PC-9 (cell line): ENCODE data around the gene TBC1D5.

Source experiments
- CTCF ChIP-seq: fragments of 200-600 bp; sonication (generic); conservative IDR thresholded peaks from 2 replicates; pipeline ENCODE4 v1.6.1; 2017; ENCODE audit warnings: mixed run types, antibody characterized with exemption, mild to moderate bottlenecking, moderate library complexity
- EZH2 ChIP-seq: fragments of 200-600 bp; sonication (generic); IDR thresholded peaks from 2 replicates; pipeline ENCODE4 v1.8.0; 2017; ENCODE audit warnings: antibody characterized with exemption, low read depth

GRCh38 chr3:17330660-17331059 lies 411.8 kb downstream of the TBC1D5 start:
- no peak for TF ChIP-seq CTCF
- no peak for TF ChIP-seq EZH2
